IMR-90 (cell line): ENCODE measurements around the gene SHISAL1. TPM values are rescaled to one million over a fixed set of nuclear protein-coding genes. Genes with fewer than 3 reads are reported as not detected.

Experiments
- ATAC-seq: fragments of 200-7000 bp; cut with Tn5 transposase; 2 replicates; pipeline ENCODE4 v1.9.1; 2020; ENCODE audit warnings: low read depth, mild to moderate bottlenecking, moderate library complexity
- BruUV-seq: library from RNA; stranded (reverse); fragments of 400-500 nt; replicated peaks from 2 replicates; lab custom pipeline; 2021; lab: Mats Ljungman, UMichigan
- CTCF ChIA-PET: fragments of 300-600 bp; formaldehyde crosslinking; extraction: SDS; loops from one replicate; lab custom pipeline; 2021; ENCODE audit warnings: antibody characterized with exemption; lab: Yijun Ruan, JAX
- POLR2A ChIA-PET: fragments of 300-600 bp; sonication (Branson Sonifier 250); formaldehyde crosslinking; loops from one replicate; lab custom pipeline; 2022; ENCODE audit warnings: antibody characterized with exemption; ENCODE audit not compliant: unreplicated experiment; lab: Charles Lee
- DNase-seq: peaks from one replicate; pipeline ENCODE4 v3.0.0; 2013
- H2AFZ ChIP-seq: replicated peaks from 2 replicates; pipeline ENCODE3; 2013; ENCODE audit warnings: low read length, mild to moderate bottlenecking; ENCODE audit not compliant: poor library complexity
- H2AK5ac ChIP-seq: 2 replicates; pipeline ENCODE4 v1.6.1; 2013; ENCODE audit warnings: low read depth, low read length, inconsistent platforms
- H2AK9ac ChIP-seq: replicated peaks from 2 replicates; pipeline ENCODE3; 2013; ENCODE audit warnings: mild to moderate bottlenecking, low read depth, low read length, moderate library complexity; ENCODE audit not compliant: poor library complexity
- H2BK120ac ChIP-seq: 2 replicates; pipeline ENCODE4 v1.6.1; 2013; ENCODE audit warnings: low read depth, low read length, inconsistent platforms
- H2BK15ac ChIP-seq: 3 replicates; pipeline ENCODE4 v1.6.1; 2013; ENCODE audit warnings: low read depth, low read length, inconsistent platforms
- H2BK20ac ChIP-seq: 2 replicates; pipeline ENCODE4 v1.6.1; 2013; ENCODE audit warnings: low read depth, mild to moderate bottlenecking, inconsistent platforms, low read length, moderate library complexity
- H2BK5ac ChIP-seq: 2 replicates; pipeline ENCODE4 v1.6.1; 2013; ENCODE audit warnings: mild to moderate bottlenecking, low read depth, low read length, inconsistent platforms; ENCODE audit not compliant: poor library complexity, severe bottlenecking
- H3K14ac ChIP-seq: replicated peaks from 2 replicates; pipeline ENCODE4 v1.6.1; 2013; ENCODE audit warnings: low read depth, low read length, inconsistent platforms
- H3K18ac ChIP-seq: 2 replicates; pipeline ENCODE4 v1.6.1; 2013; ENCODE audit warnings: low read depth, low read length, control low read depth
- H3K23ac ChIP-seq: 2 replicates; pipeline ENCODE4 v1.6.1; 2013; ENCODE audit warnings: low read depth, low read length, inconsistent platforms
- H3K27ac ChIP-seq: 2 replicates; pipeline ENCODE4 v1.5.1; 2013; ENCODE audit warnings: mild to moderate bottlenecking, control low read depth, low read length; ENCODE audit not compliant: insufficient read depth
- H3K27me3 ChIP-seq: 2 replicates; pipeline ENCODE4 v1.6.1; 2013; ENCODE audit warnings: low read length; ENCODE audit not compliant: control insufficient read depth, insufficient read depth
- H3K36me3 ChIP-seq: 2 replicates; pipeline ENCODE4 v1.6.1; 2013; ENCODE audit warnings: low read length, mixed read lengths; ENCODE audit not compliant: control insufficient read depth, insufficient read depth
- H3K4ac ChIP-seq: 2 replicates; pipeline ENCODE4 v1.6.1; 2013; ENCODE audit warnings: low read depth, low read length, inconsistent platforms
- H3K4me1 ChIP-seq: 2 replicates; pipeline ENCODE4 v1.6.1; 2013; ENCODE audit warnings: low read length, mixed read lengths; ENCODE audit not compliant: control insufficient read depth, insufficient read depth
- H3K4me2 ChIP-seq: 2 replicates; pipeline ENCODE4 v1.6.1; 2013; ENCODE audit warnings: low read depth, mild to moderate bottlenecking, control low read depth, low read length, moderate library complexity
- H3K4me3 ChIP-seq: 2 replicates; pipeline ENCODE4 v1.5.1; 2013; ENCODE audit warnings: low read depth, mild to moderate bottlenecking, control low read depth, low read length, moderate library complexity; ENCODE audit not compliant: insufficient read depth
- H3K56ac ChIP-seq: 2 replicates; pipeline ENCODE4 v1.6.1; 2013; ENCODE audit warnings: low read length, inconsistent platforms; ENCODE audit not compliant: insufficient read depth; ENCODE audit errors: extremely low read depth
- H3K79me1 ChIP-seq, 2 experiments: 2 replicates each; pipeline ENCODE4 v1.6.1; 2013; ENCODE audit warnings: low read length in 2 of 2, inconsistent platforms in 1 of 2, low read depth in 1 of 2
- H3K9ac ChIP-seq: 2 replicates; pipeline ENCODE4 v1.6.1; 2013; ENCODE audit warnings: low read depth, low read length, control low read depth
- H3K9me1 ChIP-seq: 2 replicates; pipeline ENCODE4 v1.6.1; 2013; ENCODE audit warnings: low read length, inconsistent platforms; ENCODE audit not compliant: insufficient read depth
- H3K9me3 ChIP-seq: 2 replicates; pipeline ENCODE4 v1.6.1; 2013; ENCODE audit warnings: low read length; ENCODE audit not compliant: control insufficient read depth, insufficient read depth
- H4K20me1 ChIP-seq: 2 replicates; pipeline ENCODE4 v1.6.1; 2013; ENCODE audit warnings: low read length, inconsistent platforms; ENCODE audit not compliant: insufficient read depth
- H4K5ac ChIP-seq: 2 replicates; pipeline ENCODE4 v1.6.1; 2013; ENCODE audit warnings: mild to moderate bottlenecking, low read depth, low read length, control low read depth
- H4K8ac ChIP-seq, 2 experiments: 2 replicates each; pipeline ENCODE4 v1.6.1; 2013; ENCODE audit warnings: low read depth in 2 of 2, low read length in 2 of 2, control low read depth in 1 of 2, inconsistent platforms in 1 of 2
- H4K91ac ChIP-seq: 2 replicates; pipeline ENCODE4 v1.6.1; 2013; ENCODE audit warnings: low read depth, low read length, inconsistent platforms; ENCODE audit not compliant: insufficient read depth
- CHD1 ChIP-seq: IDR thresholded peaks from 2 replicates; pipeline ENCODE4 v1.6.1; 2012; ENCODE audit warnings: low read depth, low read length, improper control_type of control experiment
- CTCF ChIP-seq: conservative IDR thresholded peaks from 2 replicates; pipeline ENCODE4 v1.5.1; 2012; ENCODE audit warnings: mild to moderate bottlenecking, low read depth, low read length, improper control_type of control experiment
- WGBS, 2 experiments: methylation state at CpG; one replicate each; pipeline versions ENCODE4 v1.1.5 to v1.1.7; 2013; ENCODE audit warnings: missing lambda C conversion rate in 2 of 2; ENCODE audit not compliant: insufficient read length in 1 of 2; ENCODE audit errors: extremely low coverage in 2 of 2; 5-methylcytosine and 5-hydroxymethylcytosine counted together
- dilution Hi-C: fragments of 300-500 bp; cut with HindIII; formaldehyde crosslinking; loops from one replicate; pipeline ENCODE4 v1.14.3; 2018; ENCODE audit warnings: low sequenced_read_pairs; ENCODE audit not compliant: unreplicated experiment
- in situ Hi-C: fragments of 300-500 bp; cut with MboI; formaldehyde crosslinking; loops from 3 replicates; pipeline ENCODE4 v1.14.3; 2019; ENCODE audit warnings: low sequenced_read_pairs, inconsistent platforms, mixed read lengths
- intact Hi-C: fragments of 100-400 bp; cut with micrococcal nuclease; formaldehyde crosslinking; loops from 2 replicates; pipeline ENCODE4 v1.10.0; 2022
- polyA plus RNA-seq, 3 experiments: library from polyadenylated mRNA; depleted of rRNA; stranded (reverse); fragments of >200 nt; gene quantifications; 2 replicates each; pipeline ENCODE4 v1.2.3, GENCODE V29; 2012; ENCODE audit warnings: low replicate concordance in 1 of 3
- total RNA-seq: library from RNA; depleted of rRNA; stranded (reverse); fragments of >200 nt; gene quantifications from 2 replicates; pipeline ENCODE4 v1.2.3, GENCODE V29; 2012

The SHISAL1 gene
- total and polyA plus RNA-seq, 2 of the 4 experiments (the other 2 are of a cell fraction): 1.0 to 1.4 TPM

- BruUV-seq: no TSS peak
- intact Hi-C loops: loop anchor here (5.0 to 10.0 kb wide), 2 partner anchors 184 to 337 kb away; no protein-coding TSS in a partner anchor
- in situ Hi-C loops: no loop called here
Measured at GRCh38 chr22:44329179-44329796, 16.5 kb upstream of the SHISAL1 start.

More at GRCh38 chr22:44329179-44329796, 16.5 kb upstream of the SHISAL1 start:
- Histone ChIP-seq H2BK120ac (no peak overlapping the region; the same call in 1 of the 2 replicates), H3K4me1 (peaks cover 13% of the 10 kb centered on the region; the same call in 1 of the 2 replicates), H3K79me1 (peaks cover 0 to 6% of the 10 kb centered on the region in 2 experiments; a peak in 1 of 4 replicates), H2BK5ac (no peak overlapping the region), H3K9me1 (no peaks in the 10 kb centered on the region; the same call in 1 of the 2 replicates), H3K56ac (no peak overlapping the region), H3K4me2 (no peak overlapping the region), H3K4me3 (no peak overlapping the region), H3K9me3 (no peaks in the 10 kb centered on the region), H3K23ac (no peak overlapping the region; the same call in 1 of the 2 replicates), H3K27me3 (peaks cover 16% of the 10 kb centered on the region), H3K9ac (no peak overlapping the region), H3K27ac (no peak overlapping the region), H3K36me3 (no peaks in the 10 kb centered on the region), H3K14ac (0 out of 2 replicates have a peak overlapping the region, but pooled peaks have one; percentile 29), H2BK15ac (no peak overlapping the region), H3K4ac (no peak overlapping the region), H4K8ac (no peak overlapping the region), H2BK20ac (no peak overlapping the region), H4K5ac (no peak overlapping the region), H2AK9ac (peak overlapping the region; percentile 79), H4K20me1 (peaks cover 8% of the 10 kb centered on the region; the same call in 1 of the 2 replicates), H3K18ac (no peak overlapping the region), H2AK5ac (no peak overlapping the region; the same call in 1 of the 2 replicates), H4K91ac (no peak overlapping the region), H2AFZ (peak overlapping the region; percentile 67)
- POLR2A ChIA-PET: no interaction called here
- CTCF ChIA-PET: no interaction called here
- no peak for ATAC-seq
- dilution Hi-C loops: no loop called here
- peak; percentile 27 for DNase-seq
- 54% methylated on average over 5 of the region's 17 CpGs; no CpG with 5 or more reads in 1 of the 2 experiments for WGBS, 2 experiments
- TF ChIP-seq CHD1: no peak
- TF ChIP-seq CTCF: 0 out of 2 replicates have a peak, but pooled peaks have one; percentile 5
